Keratinocyte (primary cell): ENCODE data around the gene MED27. TPM values are rescaled to one million over a fixed set of nuclear protein-coding genes. Genes with fewer than 3 reads are reported as not detected.

Source experiments
- DNase-seq: peaks from one replicate; pipeline ENCODE4 v3.0.0-alpha.2; 2011; ENCODE audit warnings: low read depth, missing footprints, low spot score
- FAIRE-seq: peaks from 2 replicates; lab custom pipeline; 2011; peaks lifted over from hg19 to GRCh38; lab: Jason Lieb, UNC
- H2AFZ ChIP-seq: 2 replicates; pipeline ENCODE4 v1.6.0; 2012; ENCODE audit warnings: low read length, control low read depth, inconsistent platforms; ENCODE audit not compliant: control insufficient read depth
- H3K27ac ChIP-seq: 2 replicates; pipeline ENCODE4 v1.5.1; 2011; ENCODE audit warnings: low read length; ENCODE audit not compliant: control insufficient read depth, insufficient read depth
- H3K27me3 ChIP-seq: 3 replicates; pipeline ENCODE4 v1.6.0; 2011; ENCODE audit warnings: low read length; ENCODE audit not compliant: control insufficient read depth, insufficient read depth; ENCODE audit errors: extremely low read depth
- H3K36me3 ChIP-seq, 2 experiments: 2 replicates in 1 of 2; 3 replicates in 1 of 2; pipeline ENCODE4 v1.5.1; 2011; ENCODE audit warnings: low read length in 2 of 2, mild to moderate bottlenecking in 1 of 2; ENCODE audit not compliant: control insufficient read depth in 2 of 2, insufficient read depth in 2 of 2; ENCODE audit errors: extremely low read depth in 1 of 2
- H3K4me1 ChIP-seq: 3 replicates; pipeline ENCODE4 v1.5.1; 2011; ENCODE audit warnings: low read length; ENCODE audit not compliant: control insufficient read depth, insufficient read depth; ENCODE audit errors: extremely low read depth
- H3K4me2 ChIP-seq: 3 replicates; pipeline ENCODE4 v1.6.0; 2011; ENCODE audit warnings: low read depth, low read length; ENCODE audit not compliant: control insufficient read depth, insufficient read depth; ENCODE audit errors: extremely low read depth
- H3K4me3 ChIP-seq, 3 experiments: fragments of 200-600 bp in 1 of 3; sonication (generic) in 1 of 3; 2 replicates in 2 of 3; 3 replicates in 1 of 3; pipeline ENCODE4 v1.5.1; 2011 to 2016; ENCODE audit warnings: low read length in 3 of 3, mild to moderate bottlenecking in 3 of 3, control low read depth in 2 of 3, inconsistent platforms in 1 of 3, low read depth in 1 of 3, mixed read lengths in 1 of 3, mixed run types in 1 of 3, moderate library complexity in 1 of 3; ENCODE audit not compliant: control insufficient read depth in 2 of 3, insufficient read depth in 2 of 3; ENCODE audit errors: extremely low read depth in 1 of 3
- H3K79me2 ChIP-seq: 2 replicates; pipeline ENCODE4 v1.6.0; 2012; ENCODE audit warnings: low read length; ENCODE audit not compliant: control insufficient read depth, insufficient read depth
- H3K9ac ChIP-seq: 3 replicates; pipeline ENCODE4 v1.6.0; 2011; ENCODE audit warnings: low read length; ENCODE audit not compliant: control insufficient read depth, insufficient read depth; ENCODE audit errors: extremely low read depth
- H3K9me1 ChIP-seq: 3 replicates; pipeline ENCODE4 v1.6.0; 2011; ENCODE audit warnings: low read length; ENCODE audit not compliant: control insufficient read depth, insufficient read depth; ENCODE audit errors: extremely low read depth
- H3K9me3 ChIP-seq: 2 replicates; pipeline ENCODE4 v1.5.1; 2012; ENCODE audit warnings: low read depth, low read length; ENCODE audit not compliant: control insufficient read depth
- H4K20me1 ChIP-seq: 3 replicates; pipeline ENCODE4 v1.6.0; 2011; ENCODE audit warnings: low read length; ENCODE audit not compliant: control insufficient read depth, insufficient read depth; ENCODE audit errors: extremely low read depth
- CTCF ChIP-seq, 3 experiments: IDR thresholded peaks in 1 of 3; conservative IDR thresholded peaks in 1 of 3; optimal IDR thresholded peaks in 1 of 3; 2 replicates in 2 of 3; 3 replicates in 1 of 3; pipeline versions ENCODE3 to v1.5.1; 2011; ENCODE audit warnings: low read length in 3 of 3, mild to moderate bottlenecking in 3 of 3, moderate library complexity in 2 of 3, control low read depth in 1 of 3, inconsistent platforms in 1 of 3; ENCODE audit not compliant: insufficient read depth in 2 of 3; ENCODE audit errors: extremely low read depth in 1 of 3
- EZH2 ChIP-seq: IDR thresholded peaks from one replicate; pipeline ENCODE4 v1.6.1; 2012; ENCODE audit warnings: inconsistent platforms, mild to moderate bottlenecking, low read length, moderate library complexity
- dilution Hi-C: fragments of 300-500 bp; cut with MboI; formaldehyde crosslinking; loops from one replicate; pipeline ENCODE4 v1.7.0; 2020; ENCODE audit warnings: low sequenced_read_pairs; ENCODE audit not compliant: extremely low pct_ligation_motif_present
- polyA plus RNA-seq, 5 experiments: library from polyadenylated mRNA; depleted of rRNA in 3 of 5; stranded (reverse) in 3 of 5; stranded (forward) in 1 of 5; unstranded in 1 of 5; fragments of >200 nt; gene quantifications; 1 replicate in 1 of 5; 2 replicates in 3 of 5; 3 replicates in 1 of 5; pipeline versions ENCODE4 v1.2.1 to v1.2.3, GENCODE V29; 2011 to 2012; ENCODE audit warnings: missing spikeins in 2 of 5, low read depth in 1 of 5, low replicate concordance in 1 of 5

MED27 gene
- polyA plus RNA-seq, 1 donor (not counting 4 experiments of a cell fraction or from before 2014, with no cell fraction given): 39.0 TPM

- Histone ChIP-seq H3K27ac (no peak overlapping the region), H4K20me1 (no peaks in the 10 kb centered on the region), H3K4me3 (no peak overlapping the region), H3K79me2 (no peaks in the 10 kb centered on the region), H2AFZ (no peak overlapping the region), H3K36me3 (no peaks in the 10 kb centered on the region), H3K9ac (no peak overlapping the region), H3K4me1 (no peaks in the 10 kb centered on the region), H3K4me2 (no peak overlapping the region), H3K9me1 (peaks cover 3% of the 10 kb centered on the region), H3K27me3 (no peaks in the 10 kb centered on the region), H3K9me3 (no peaks in the 10 kb centered on the region)
- dilution Hi-C loops: no loop called here
- TF ChIP-seq EZH2 (no peak), CTCF (optimal IDR thresholded peaks at IDR 0.05 in 1 of 3, IDR thresholded peaks at IDR 0.05 in 1 of 3, conservative IDR thresholded peaks at IDR 0.05 in 1 of 3; ENCODE audit: extremely low read depth in 1 of 3, insufficient read depth in 2 of 3, low read length in 3 of 3) (no peak)
- FAIRE-seq (no peak), DNase-seq (no peak)
Observed at GRCh38 chr9:131971482-131972074, 108.1 kb downstream of the MED27 start.

GRCh38 chr9:131969469-131969989 is 110.1 kb downstream of the MED27 start:
- Histone ChIP-seq H2AFZ (no peak overlapping the region), H3K27me3 (no peaks in the 10 kb centered on the region), H3K36me3 (no peaks in the 10 kb centered on the region), H3K9me3 (no peaks in the 10 kb centered on the region), H3K4me2 (no peak overlapping the region), H3K9me1 (peaks cover 3% of the 10 kb centered on the region), H3K4me3 (no peak overlapping the region), H3K9ac (no peak overlapping the region), H3K79me2 (no peaks in the 10 kb centered on the region), H3K27ac (no peak overlapping the region), H3K4me1 (no peaks in the 10 kb centered on the region), H4K20me1 (no peaks in the 10 kb centered on the region)
- TF ChIP-seq EZH2 (no peak), CTCF (optimal IDR thresholded peaks at IDR 0.05 in 1 of 3, IDR thresholded peaks at IDR 0.05 in 1 of 3, conservative IDR thresholded peaks at IDR 0.05 in 1 of 3; ENCODE audit: extremely low read depth in 1 of 3, insufficient read depth in 2 of 3, low read length in 3 of 3) (no peak)
- DNase-seq (no peak), FAIRE-seq (no peak)
- dilution Hi-C loops: no loop called here
